GM23338 (cell line): Measurements from ENCODE around the gene CRACR2B.

Experiments
- CTCF ChIP-seq, 2 experiments: fragments of 200-600 bp in 1 of 2; sonication (generic) in 1 of 2; conservative IDR thresholded peaks; 2 replicates each; pipeline versions ENCODE4 v1.5.1 to v1.6.1; 2016 to 2017; ENCODE audit warnings: antibody characterized with exemption in 2 of 2, low read depth in 2 of 2, mild to moderate bottlenecking in 2 of 2, moderate library complexity in 1 of 2
- EZH2 ChIP-seq: fragments of 200-600 bp; sonication (generic); IDR thresholded peaks from one replicate; pipeline ENCODE4 v1.8.0; 2017; ENCODE audit warnings: antibody characterized with exemption, mild to moderate bottlenecking, low read depth; ENCODE audit not compliant: unreplicated experiment
- POLR2AphosphoS5 ChIP-seq: IDR thresholded peaks from 2 replicates; pipeline ENCODE4 v1.6.1; 2016; ENCODE audit warnings: antibody characterized with exemption, low read depth

GRCh38 chr11:815675-816432, 11.9 kb upstream of the CRACR2B start:
- TF ChIP-seq CTCF (conservative IDR thresholded peaks at IDR 0.05; ENCODE audit: low read depth in 2 of 2) (no peak), EZH2 (no peak), POLR2AphosphoS5 (no peak)
